H1 (cell line): ENCODE data around the gene STXBP4. TPM values are rescaled to one million over a fixed set of nuclear protein-coding genes. Genes with fewer than 3 reads are reported as not detected.

ENCODE experiments used
- CTCF ChIA-PET: fragments of 300-600 bp; sonication (Branson Sonifier 250); formaldehyde crosslinking; loops from one replicate; lab custom pipeline; 2021; ENCODE audit not compliant: partially characterized antibody; lab: Charles Lee
- POLR2A ChIA-PET: fragments of 300-600 bp; sonication (Branson Sonifier 250); formaldehyde crosslinking; loops from one replicate; lab custom pipeline; 2021; ENCODE audit warnings: inconsistent platforms; ENCODE audit not compliant: partially characterized antibody; lab: Charles Lee
- DNase-seq, 2 experiments: peaks; one replicate each; pipeline versions ENCODE4 v3.0.0 to v3.0.0-alpha.2; 2010 to 2022; ENCODE audit warnings: low spot score in 2 of 2, low read depth in 1 of 2, mixed read lengths in 1 of 2
- FAIRE-seq: peaks from 2 replicates; lab custom pipeline; 2011; peaks lifted over from hg19 to GRCh38; lab: Jason Lieb, UNC
- H2AFZ ChIP-seq: 2 replicates; pipeline ENCODE4 v1.8.1; 2012; ENCODE audit warnings: low read length, inconsistent platforms
- H2AK5ac ChIP-seq: 2 replicates; pipeline ENCODE4 v1.6.1; 2013; ENCODE audit warnings: low read depth, low read length
- H2BK120ac ChIP-seq: replicated peaks from 2 replicates; pipeline ENCODE3; 2013; ENCODE audit warnings: low read depth, low read length, inconsistent platforms
- H2BK12ac ChIP-seq: 2 replicates; pipeline ENCODE4 v1.6.1; 2013; ENCODE audit warnings: low read depth, low read length
- H2BK15ac ChIP-seq: 2 replicates; pipeline ENCODE4 v1.6.1; 2013; ENCODE audit warnings: low read length
- H2BK20ac ChIP-seq: 2 replicates; pipeline ENCODE4 v1.6.1; 2013; ENCODE audit warnings: low read length
- H2BK5ac ChIP-seq: 2 replicates; pipeline ENCODE4 v1.6.1; 2013; ENCODE audit warnings: low read depth, low read length
- H3K14ac ChIP-seq: 2 replicates; pipeline ENCODE4 v1.6.1; 2013; ENCODE audit warnings: inconsistent platforms; ENCODE audit not compliant: insufficient read length
- H3K18ac ChIP-seq: 2 replicates; pipeline ENCODE4 v1.6.1; 2013; ENCODE audit warnings: low read length; ENCODE audit errors: extremely low read depth
- H3K23ac ChIP-seq: 2 replicates; pipeline ENCODE4 v1.6.1; 2013; ENCODE audit warnings: inconsistent platforms; ENCODE audit not compliant: insufficient read length
- H3K23me2 ChIP-seq: 2 replicates; pipeline ENCODE4 v1.6.1; 2013; ENCODE audit warnings: low read depth, low read length
- H3K27ac ChIP-seq: 2 replicates; pipeline ENCODE4 v1.6.1; 2011; ENCODE audit warnings: low read depth, low read length, inconsistent platforms
- H3K27me3 ChIP-seq, 4 experiments: replicated peaks in 1 of 4; 1 replicate in 1 of 4; 2 replicates in 3 of 4; pipeline versions ENCODE4 v1.6.1 to v1.8.1; 2011 to 2013; ENCODE audit warnings: low read length in 3 of 4, mild to moderate bottlenecking in 3 of 4, inconsistent platforms in 2 of 4, mixed read lengths in 2 of 4, moderate library complexity in 1 of 4; ENCODE audit not compliant: control insufficient read depth in 3 of 4, insufficient read depth in 3 of 4; ENCODE audit errors: extremely low read depth in 1 of 4
- H3K36me3 ChIP-seq, 4 experiments: 2 replicates each; pipeline versions ENCODE4 v1.6.1 to v1.8.1; 2011 to 2013; ENCODE audit warnings: mild to moderate bottlenecking in 4 of 4, low read length in 3 of 4, moderate library complexity in 2 of 4, control low read depth in 1 of 4, inconsistent platforms in 1 of 4; ENCODE audit not compliant: insufficient read depth in 4 of 4, control insufficient read depth in 2 of 4
- H3K4ac ChIP-seq: replicated peaks from 2 replicates; pipeline ENCODE3; 2013; ENCODE audit warnings: low read length, low read depth, mixed read lengths, inconsistent platforms; ENCODE audit not compliant: insufficient read length
- H3K4me1 ChIP-seq, 4 experiments: replicated peaks in 1 of 4; 1 replicate in 1 of 4; 2 replicates in 3 of 4; pipeline versions ENCODE4 v1.6.1 to v1.8.1; 2011 to 2013; ENCODE audit warnings: low read length in 3 of 4, inconsistent platforms in 2 of 4, mixed read lengths in 1 of 4; ENCODE audit not compliant: insufficient read depth in 4 of 4, control insufficient read depth in 3 of 4
- H3K4me2 ChIP-seq, 2 experiments: 2 replicates each; pipeline versions ENCODE4 v1.6.1 to v1.8.1; 2011 to 2013; ENCODE audit warnings: low read depth in 2 of 2, low read length in 2 of 2, control low read depth in 1 of 2, inconsistent platforms in 1 of 2, mild to moderate bottlenecking in 1 of 2; ENCODE audit not compliant: insufficient read depth in 1 of 2
- H3K4me3 ChIP-seq, 4 experiments: fragments of 200-600, 300-600 bp in 1 of 4; sonication (generic), shearing (Covaris generic), sonication (Bioruptor Twin) in 1 of 4; 2 replicates each; pipeline versions ENCODE4 v1.5.1 to v1.8.1; 2011 to 2016; ENCODE audit warnings: low read length in 4 of 4, low read depth in 3 of 4, control low read depth in 2 of 4, inconsistent platforms in 2 of 4, mild to moderate bottlenecking in 2 of 4, mixed read lengths in 1 of 4, moderate library complexity in 1 of 4; ENCODE audit not compliant: insufficient read depth in 2 of 4; ENCODE audit errors: extremely low read depth in 1 of 4
- H3K56ac ChIP-seq: replicated peaks from 2 replicates; pipeline ENCODE3; 2013; ENCODE audit warnings: low read depth, mild to moderate bottlenecking, mixed read lengths, low read length, inconsistent platforms; ENCODE audit not compliant: insufficient read length
- H3K79me1 ChIP-seq: 2 replicates; pipeline ENCODE4 v1.6.1; 2013; ENCODE audit warnings: low read depth, low read length, control low read depth
- H3K79me2 ChIP-seq, 2 experiments: 2 replicates each; pipeline versions ENCODE4 v1.6.1 to v1.8.1; 2012 to 2013; ENCODE audit warnings: low read length in 2 of 2, mild to moderate bottlenecking in 2 of 2, inconsistent platforms in 1 of 2; ENCODE audit not compliant: insufficient read depth in 2 of 2, control insufficient read depth in 1 of 2
- H3K9ac ChIP-seq, 4 experiments: replicated peaks in 1 of 4; 1 replicate in 1 of 4; 2 replicates in 3 of 4; pipeline versions ENCODE4 v1.6.1 to v1.8.1; 2011 to 2013; ENCODE audit warnings: low read depth in 3 of 4, low read length in 3 of 4, control low read depth in 2 of 4, mild to moderate bottlenecking in 2 of 4, moderate library complexity in 2 of 4, inconsistent platforms in 1 of 4; ENCODE audit errors: extremely low read depth in 1 of 4
- H3K9me3 ChIP-seq, 2 experiments: 2 replicates each; pipeline versions ENCODE4 v1.6.1 to v1.8.1; 2012 to 2013; ENCODE audit warnings: mild to moderate bottlenecking in 2 of 2, moderate library complexity in 2 of 2, control low read depth in 1 of 2, inconsistent platforms in 1 of 2, low read depth in 1 of 2, low read length in 1 of 2, mixed read lengths in 1 of 2; ENCODE audit not compliant: insufficient read depth in 2 of 2
- H4K20me1 ChIP-seq, 2 experiments: replicated peaks in 1 of 2; 2 replicates each; pipeline versions ENCODE3 to v1.8.1; 2011 to 2013; ENCODE audit warnings: inconsistent platforms in 2 of 2, low read length in 2 of 2, mild to moderate bottlenecking in 1 of 2; ENCODE audit not compliant: insufficient read depth in 2 of 2, control insufficient read depth in 1 of 2
- H4K5ac ChIP-seq: 2 replicates; pipeline ENCODE4 v1.6.1; 2013; ENCODE audit warnings: low read length, low read depth, mixed read lengths, inconsistent platforms; ENCODE audit not compliant: insufficient read length
- H4K8ac ChIP-seq: 2 replicates; pipeline ENCODE4 v1.8.0; 2013; ENCODE audit warnings: mild to moderate bottlenecking, moderate library complexity, low read length, inconsistent platforms; ENCODE audit not compliant: insufficient read depth; ENCODE audit errors: extremely low read depth
- H4K91ac ChIP-seq: replicated peaks from 2 replicates; pipeline ENCODE3; 2013; ENCODE audit warnings: low read length, mixed read lengths, inconsistent platforms; ENCODE audit not compliant: insufficient read length
- GTF2F1 ChIP-seq: IDR thresholded peaks from 2 replicates; pipeline ENCODE4 v1.6.1; 2012; ENCODE audit warnings: low read depth, low read length, improper control_type of control experiment, borderline replicate concordance
- POLR2A ChIP-seq, 2 experiments: IDR thresholded peaks; 1 replicate in 1 of 2; 2 replicates in 1 of 2; pipeline ENCODE4 v1.6.1; 2011; ENCODE audit warnings: low read depth in 2 of 2, low read length in 2 of 2, mild to moderate bottlenecking in 2 of 2; ENCODE audit errors: control extremely low read depth in 1 of 2
- SAP30 ChIP-seq: fragments of 300-600 bp; sonication (generic); IDR thresholded peaks from 2 replicates; pipeline ENCODE4 v1.7.1; 2012; ENCODE audit warnings: low read length, moderate library complexity, mild to moderate bottlenecking, inconsistent platforms; ENCODE audit not compliant: insufficient read depth, insufficient replicate concordance
- SRF ChIP-seq: IDR thresholded peaks from 2 replicates; pipeline ENCODE4 v1.6.1; 2011; ENCODE audit warnings: mild to moderate bottlenecking, low read depth, low read length, moderate library complexity
- TAF7 ChIP-seq: optimal IDR thresholded peaks from 2 replicates; pipeline ENCODE3; 2011; ENCODE audit warnings: low read depth, mild to moderate bottlenecking, inconsistent platforms, low read length, moderate library complexity, borderline replicate concordance
- WGBS, 2 experiments: shearing (Covaris generic) in 1 of 2; methylation state at CpG; one replicate each; pipeline versions ENCODE4 v1.1.6 to v1.1.7; 2013 to 2015; ENCODE audit warnings: low lambda C conversion rate in 2 of 2, mixed read lengths in 2 of 2, inconsistent platforms in 1 of 2, low coverage in 1 of 2, missing lambda C conversion rate in 1 of 2; ENCODE audit not compliant: insufficient replicate concordance in 2 of 2, insufficient coverage in 1 of 2, insufficient read length in 1 of 2; ENCODE audit errors: extremely low coverage in 1 of 2, missing lambda C conversion rate in 1 of 2; 5-methylcytosine and 5-hydroxymethylcytosine counted together
- polyA plus RNA-seq, 7 experiments: library from polyadenylated mRNA; depleted of rRNA in 3 of 7; stranded (reverse) in 5 of 7; unstranded in 2 of 7; fragments of >200 nt in 5 of 7; fragments of 200-250 nt in 2 of 7; gene quantifications; 1 replicate in 5 of 7; 2 replicates in 1 of 7; 4 replicates in 1 of 7; pipeline versions ENCODE4 v1.2.1 to v1.2.3, GENCODE V29; 2011 to 2013; ENCODE audit warnings: missing spikeins in 2 of 7, mixed read lengths in 2 of 7
- total RNA-seq: library from RNA; stranded (reverse); fragmentation: NEBNext Ultra II Directional; extraction: Animal tissue kit (Norgen Biotek cat#: 25700); gene quantifications from 2 replicates; pipeline ENCODE4 v1.2.1, GENCODE V29; 2021

The STXBP4 gene
- total and polyA plus RNA-seq, 2 of the 8 experiments (the other 6 are each of a cell fraction or from before 2014, with no cell fraction given): 3.2 to 18.5 TPM

GRCh38 chr17:54927525-54927924, 41.0 kb upstream of the STXBP4 start:
- H3K18ac ChIP-seq: no peak overlapping the region
- H2BK20ac ChIP-seq: no peak overlapping the region
- H4K5ac ChIP-seq: no peak overlapping the region
- H3K4me3 ChIP-seq: no peak overlapping the region
- no peak overlapping the region for H3K4me2 ChIP-seq
- 91% methylated on average over 3 of the region's 3 CpGs; no CpG with 5 or more reads in 1 of the 2 experiments for WGBS, 2 experiments
- no peak for FAIRE-seq
- no peak overlapping the region for H3K56ac ChIP-seq
- POLR2A ChIA-PET: interaction anchor here (1.4 kb wide), 1 partner anchor 24 kb away, joined by 5 read pairs; no protein-coding TSS in a partner anchor
- H3K4ac ChIP-seq: no peak overlapping the region
- H3K79me2 ChIP-seq: peaks cover 0 to 14% of the 10 kb centered on the region in 2 experiments; a peak in 2 of 4 replicates
- H3K9ac ChIP-seq: no peak overlapping the region
- H2AFZ ChIP-seq: no peak overlapping the region
- TF ChIP-seq SAP30 (no peak), SRF (no peak), POLR2A (IDR thresholded peaks at IDR 0.05; ENCODE audit: control extremely low read depth in 1 of 2, low read depth in 2 of 2, low read length in 2 of 2) (no peak), TAF7 (no peak), GTF2F1 (no peak)
- TF ChIP-seq, all 59 proteins: peak for 0
- H3K9me3 ChIP-seq: no peaks in the 10 kb centered on the region
- peaks cover 0 to 3% (median 0%) of the 10 kb centered on the region in 4 experiments; a peak in 1 of 7 replicates for H3K4me1 ChIP-seq
- H2BK12ac ChIP-seq: no peak overlapping the region
- H3K14ac ChIP-seq: no peak overlapping the region
- CTCF ChIA-PET: interaction anchor here (1.4 kb wide), 1 partner anchor 66 kb away, joined by 3 read pairs; no protein-coding TSS in a partner anchor
- no peak overlapping the region for H4K91ac ChIP-seq
- no peak overlapping the region for H3K27ac ChIP-seq
- no peak overlapping the region for H2AK5ac ChIP-seq
- no peaks in the 10 kb centered on the region for H3K79me1 ChIP-seq
- no peak overlapping the region for H3K23ac ChIP-seq
- no peak overlapping the region for H2BK120ac ChIP-seq
- H3K23me2 ChIP-seq: no peaks in the 10 kb centered on the region
- H2BK5ac ChIP-seq: no peak overlapping the region
- no peak for DNase-seq
- no peak overlapping the region for H4K8ac ChIP-seq
- no peak overlapping the region for H2BK15ac ChIP-seq
- peaks cover 9 to 57% (median 34%) of the 10 kb centered on the region in 4 experiments for H3K36me3 ChIP-seq
- H3K27me3 ChIP-seq: no peaks in the 10 kb centered on the region
- H4K20me1 ChIP-seq: peaks cover 0 to 3% of the 10 kb centered on the region in 2 experiments
